H1 (cell line): ENCODE data around the gene ARHGEF40. TPM values are rescaled to one million over a fixed set of nuclear protein-coding genes. Genes with fewer than 3 reads are reported as not detected.

Experiments
- ATF2 ChIP-seq: IDR thresholded peaks from 2 replicates; pipeline ENCODE4 v1.6.1; 2012; ENCODE audit warnings: low read length, inconsistent platforms
- E2F6 ChIP-seq: IDR thresholded peaks from 2 replicates; pipeline ENCODE4 v1.6.1; 2012; ENCODE audit warnings: inconsistent platforms
- EGR1 ChIP-seq: IDR thresholded peaks from 2 replicates; pipeline ENCODE4 v1.6.1; 2011; ENCODE audit warnings: low read depth, low read length, borderline replicate concordance
- FOSL1 ChIP-seq: IDR thresholded peaks from 2 replicates; pipeline ENCODE4 v1.6.1; 2011; ENCODE audit warnings: mild to moderate bottlenecking, low read depth, low read length, moderate library complexity; ENCODE audit not compliant: insufficient read depth
- JUN ChIP-seq: IDR thresholded peaks from 2 replicates; pipeline ENCODE4 v1.6.1; 2011; ENCODE audit warnings: low read depth, mild to moderate bottlenecking, improper control_type of control experiment, low read length
- SIRT6 ChIP-seq: IDR thresholded peaks from one replicate; pipeline ENCODE4 v1.7.1; 2012; ENCODE audit warnings: low read length, inconsistent platforms
- SP1 ChIP-seq: IDR thresholded peaks from 2 replicates; pipeline ENCODE4 v1.6.1; 2011; ENCODE audit warnings: low read depth, low read length
- SUZ12 ChIP-seq: fragments of 200-600 bp; sonication (generic); IDR thresholded peaks from 2 replicates; pipeline ENCODE4 v1.6.1; 2012; ENCODE audit warnings: mild to moderate bottlenecking, inconsistent platforms, low read length, moderate library complexity, mixed read lengths
- TAF7 ChIP-seq: optimal IDR thresholded peaks from 2 replicates; pipeline ENCODE3; 2011; ENCODE audit warnings: low read depth, mild to moderate bottlenecking, inconsistent platforms, low read length, moderate library complexity, borderline replicate concordance
- TEAD4 ChIP-seq: IDR thresholded peaks from 2 replicates; pipeline ENCODE4 v1.6.1; 2012; ENCODE audit warnings: low read depth, low read length, inconsistent platforms, mixed read lengths
- polyA plus RNA-seq, 7 experiments: library from polyadenylated mRNA; depleted of rRNA in 3 of 7; stranded (reverse) in 5 of 7; unstranded in 2 of 7; fragments of >200 nt in 5 of 7; fragments of 200-250 nt in 2 of 7; gene quantifications; 1 replicate in 5 of 7; 2 replicates in 1 of 7; 4 replicates in 1 of 7; pipeline versions ENCODE4 v1.2.1 to v1.2.3, GENCODE V29; 2011 to 2013; ENCODE audit warnings: missing spikeins in 2 of 7, mixed read lengths in 2 of 7
- total RNA-seq: library from RNA; stranded (reverse); fragmentation: NEBNext Ultra II Directional; extraction: Animal tissue kit (Norgen Biotek cat#: 25700); gene quantifications from 2 replicates; pipeline ENCODE4 v1.2.1, GENCODE V29; 2021
- TF ChIP-seq, protein P1 (sequence below): IDR thresholded peaks from 2 replicates; pipeline ENCODE4 v1.6.1; 2012; ENCODE audit warnings: inconsistent platforms
- TF ChIP-seq, protein P2 (sequence below), 3 experiments: IDR thresholded peaks; 1 replicate in 2 of 3; 2 replicates in 1 of 3; pipeline versions ENCODE4 v1.5.1 to v1.6.1; 2011; ENCODE audit warnings: low read length in 3 of 3, mild to moderate bottlenecking in 3 of 3, inconsistent platforms in 2 of 3, low read depth in 1 of 3, moderate library complexity in 1 of 3; ENCODE audit not compliant: insufficient read depth in 1 of 3; ENCODE audit errors: control extremely low read depth in 1 of 3

ARHGEF40 gene
- total and polyA plus RNA-seq, 2 of the 8 experiments (the other 6 are each of a cell fraction or from before 2014, with no cell fraction given): 53.1 to 101 TPM

DNA sequence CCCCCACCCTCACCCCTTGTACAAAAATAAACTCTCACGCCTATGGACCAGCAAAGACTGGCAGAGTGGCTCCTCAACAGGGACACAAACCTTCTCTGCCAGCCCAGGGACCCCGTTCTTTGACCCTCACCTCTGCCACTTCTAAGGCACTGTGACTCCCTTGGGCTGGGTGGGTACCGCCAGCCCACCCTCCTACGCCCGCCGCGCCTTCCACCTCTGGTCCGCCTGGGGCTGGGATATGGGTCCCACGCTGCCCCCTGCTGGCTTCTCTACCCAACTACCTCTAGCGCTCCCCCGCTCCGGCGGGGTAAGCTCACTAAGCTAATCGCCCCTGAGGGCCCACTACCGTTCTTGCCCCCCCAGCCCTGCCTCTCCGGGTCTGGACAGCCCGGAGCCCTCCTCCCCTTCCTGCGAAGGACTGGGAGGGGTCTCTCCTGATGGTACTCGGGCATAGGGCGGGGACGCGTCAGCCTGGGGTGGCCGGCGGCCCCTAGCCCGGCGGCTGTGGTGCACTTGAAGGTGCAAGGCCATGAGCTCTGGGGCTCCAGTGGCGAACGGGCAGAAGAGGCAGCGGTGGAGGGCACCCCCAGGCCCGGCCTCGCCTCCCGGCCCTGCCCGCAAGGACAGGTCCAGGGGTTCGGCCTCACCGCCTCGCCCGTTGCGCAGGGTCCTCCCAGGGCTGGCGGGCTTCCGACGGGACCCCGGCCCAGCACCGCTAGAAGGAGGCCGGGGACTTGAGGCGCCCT is 20.3 kb downstream of the ARHGEF40 start (continued):
- TF ChIP-seq ATF2 (no peak), SIRT6 (no peak), E2F6 (no peak), EGR1 (no peak), SP1 (no peak), FOSL1 (no peak), TAF7 (peak; percentile 48), SUZ12 (no peak), JUN (no peak), TEAD4 (no peak)
- TF ChIP-seq, protein P1, sequence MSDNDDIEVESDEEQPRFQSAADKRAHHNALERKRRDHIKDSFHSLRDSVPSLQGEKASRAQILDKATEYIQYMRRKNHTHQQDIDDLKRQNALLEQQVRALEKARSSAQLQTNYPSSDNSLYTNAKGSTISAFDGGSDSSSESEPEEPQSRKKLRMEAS: no peak
- TF ChIP-seq, protein P2, sequence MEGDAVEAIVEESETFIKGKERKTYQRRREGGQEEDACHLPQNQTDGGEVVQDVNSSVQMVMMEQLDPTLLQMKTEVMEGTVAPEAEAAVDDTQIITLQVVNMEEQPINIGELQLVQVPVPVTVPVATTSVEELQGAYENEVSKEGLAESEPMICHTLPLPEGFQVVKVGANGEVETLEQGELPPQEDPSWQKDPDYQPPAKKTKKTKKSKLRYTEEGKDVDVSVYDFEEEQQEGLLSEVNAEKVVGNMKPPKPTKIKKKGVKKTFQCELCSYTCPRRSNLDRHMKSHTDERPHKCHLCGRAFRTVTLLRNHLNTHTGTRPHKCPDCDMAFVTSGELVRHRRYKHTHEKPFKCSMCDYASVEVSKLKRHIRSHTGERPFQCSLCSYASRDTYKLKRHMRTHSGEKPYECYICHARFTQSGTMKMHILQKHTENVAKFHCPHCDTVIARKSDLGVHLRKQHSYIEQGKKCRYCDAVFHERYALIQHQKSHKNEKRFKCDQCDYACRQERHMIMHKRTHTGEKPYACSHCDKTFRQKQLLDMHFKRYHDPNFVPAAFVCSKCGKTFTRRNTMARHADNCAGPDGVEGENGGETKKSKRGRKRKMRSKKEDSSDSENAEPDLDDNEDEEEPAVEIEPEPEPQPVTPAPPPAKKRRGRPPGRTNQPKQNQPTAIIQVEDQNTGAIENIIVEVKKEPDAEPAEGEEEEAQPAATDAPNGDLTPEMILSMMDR (IDR thresholded peaks at IDR 0.05; ENCODE audit: control extremely low read depth in 1 of 3, insufficient read depth in 1 of 3, low read depth in 1 of 3, low read length in 3 of 3): peak; percentile 67 to 74 (median 69)
